Measurements from ENCODE around the gene ZNF423.

DNA sequence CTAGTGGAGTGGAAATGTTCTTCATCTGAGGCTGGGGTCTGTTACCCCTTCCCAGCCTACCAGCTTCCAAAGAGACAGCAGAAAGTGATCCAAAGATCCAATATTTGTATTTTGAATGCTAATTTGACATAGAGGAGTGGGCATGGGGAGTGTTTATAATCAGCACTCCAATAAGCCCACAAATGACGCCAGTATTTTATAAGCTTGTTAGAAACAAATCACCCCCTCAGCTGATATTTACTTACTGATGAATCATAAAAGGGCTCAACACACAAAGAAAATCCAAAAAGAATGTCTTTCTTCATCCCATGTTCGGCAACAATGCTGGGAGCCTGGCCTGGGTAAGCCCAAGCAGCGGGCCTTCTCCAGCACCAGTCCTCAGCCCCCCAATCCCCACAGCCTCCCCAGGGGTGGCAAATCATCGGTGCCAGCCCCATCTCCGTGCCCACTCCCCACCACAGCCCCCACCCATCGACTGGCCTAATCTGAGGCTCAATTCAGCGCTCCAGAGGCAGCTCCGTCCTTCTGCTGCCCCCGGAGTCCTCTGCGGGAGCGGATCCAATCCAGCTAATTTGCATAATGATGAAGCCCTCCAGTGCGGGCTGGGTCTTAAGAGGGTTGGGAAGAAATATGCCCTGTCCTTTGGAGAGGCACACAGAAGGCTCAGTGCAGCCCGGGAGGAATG is 312.8 kb downstream of the ZNF423 start:
- TF ChIP-seq CTCF (IDR thresholded peaks at IDR 0.05; ENCODE audit: low read length) (no peak), EZH2 (optimal IDR thresholded peaks at IDR 0.05; ENCODE audit: low read depth, low read length) (no peak), EZH2phosphoT487 (IDR thresholded peaks at IDR 0.05; ENCODE audit: low read length) (no peak)

All from MM.1S (cell line).